GM19043 (cell line): Measurements from ENCODE around the gene LRRC47.

Experiments used
- ATAC-seq: cut with Tn5 transposase; IDR thresholded peaks from one replicate; pipeline ENCODE4 v1.9.1; 2021; ENCODE audit warnings: low read depth; ENCODE audit not compliant: unreplicated experiment

The LRRC47 gene

GRCh38 chr1:3773572-3774275 is 22.6 kb downstream of the LRRC47 start:
- no peak for ATAC-seq

- peak; percentile 7 for ATAC-seq
Measured at GRCh38 chr1:3772715-3773571, 23.4 kb downstream of the LRRC47 start, which contains the start of gene SMIM1. TSS of gene SMIM1 (plus strand) at chr1:3772749. CDS start at chr1:3775374, 2,625 bp downstream.

- peak; percentile 47 for ATAC-seq
Measured at GRCh38 chr1:3772027-3772714, 24.1 kb downstream of the LRRC47 start.

GRCh38 chr1:3771108-3772026 is 24.9 kb downstream of the LRRC47 start:
- ATAC-seq: no peak

GRCh38 chr1:3770047-3770765 is 26.1 kb downstream of the LRRC47 start:
- ATAC-seq: no peak

GRCh38 chr1:3768811-3769390 is 27.4 kb downstream of the LRRC47 start:
- ATAC-seq: no peak

- no peak for ATAC-seq
Measured at GRCh38 chr1:3767328-3767925, 28.9 kb downstream of the LRRC47 start.

GRCh38 chr1:3763351-3764125 is 32.8 kb downstream of the LRRC47 start:
- ATAC-seq: no peak

GRCh38 chr1:3762873-3763228 is 33.4 kb downstream of the LRRC47 start:
- ATAC-seq: no peak

GRCh38 chr1:3762151-3762872 is 34.0 kb downstream of the LRRC47 start:
- no peak for ATAC-seq

- ATAC-seq: no peak
Measured at GRCh38 chr1:3761296-3762010, 34.8 kb downstream of the LRRC47 start.

- ATAC-seq: no peak
Measured at GRCh38 chr1:3759796-3760195, 36.5 kb downstream of the LRRC47 start.

GRCh38 chr1:3759164-3759563 is 37.1 kb downstream of the LRRC47 start:
- no peak for ATAC-seq

- no peak for ATAC-seq
Measured at GRCh38 chr1:3756394-3756793, 39.9 kb downstream of the LRRC47 start.

- ATAC-seq: no peak
Measured at GRCh38 chr1:3753656-3754454, 42.4 kb downstream of the LRRC47 start.

- ATAC-seq: no peak
Measured at GRCh38 chr1:3752400-3752945, 43.8 kb downstream of the LRRC47 start, which contains the start of gene CCDC27. TSS of gene CCDC27 (plus strand) at chr1:3752450. CDS start at chr1:3752482, 32 bp downstream.
